ENCODE results near the gene DNAJC5.

The DNAJC5 gene

DNA sequence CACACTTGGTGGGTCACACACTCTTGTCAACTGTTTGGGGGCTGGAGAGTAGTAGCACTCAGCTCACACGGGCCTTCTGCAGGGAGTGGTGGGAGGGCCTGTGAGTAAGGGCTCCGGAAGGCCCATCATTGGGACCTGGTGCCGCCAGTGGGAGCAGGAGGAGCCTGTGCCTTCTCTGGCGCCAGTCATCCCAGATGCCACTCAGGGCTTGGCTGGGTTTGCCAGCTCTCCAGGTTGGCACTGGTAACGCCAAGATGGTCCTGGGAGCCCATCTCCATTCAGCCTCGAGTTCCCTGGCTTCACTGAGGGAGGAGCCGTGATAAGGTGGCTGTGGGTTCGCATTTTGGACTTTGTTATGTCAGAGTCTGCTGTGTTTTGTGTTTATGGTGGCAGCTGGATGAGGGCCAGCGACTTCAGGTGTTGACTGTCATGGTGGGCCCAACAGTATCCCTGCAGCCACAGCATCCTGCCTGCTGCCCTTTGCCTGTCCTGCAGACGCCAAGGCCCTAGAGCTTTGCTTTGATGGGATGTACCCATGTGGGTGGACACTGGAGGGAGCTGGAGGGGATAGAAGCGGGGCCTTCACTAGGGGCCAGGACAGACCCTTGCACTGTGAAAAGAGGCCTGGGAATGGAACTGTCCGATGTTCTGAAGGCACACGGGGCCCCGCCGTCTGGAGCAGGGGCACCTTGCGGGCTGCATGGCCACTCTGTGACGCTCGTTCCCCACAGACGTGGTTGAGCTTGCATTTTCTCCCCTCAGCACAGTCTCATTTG is 13.3 kb upstream of the DNAJC5 start:
- Histone ChIP-seq H3K23ac (ENCODE audit: low read depth, low read length, poor library complexity) (no peak overlapping the region), H2AK5ac (ENCODE audit: low read depth, low read length) (no peak overlapping the region), H2BK5ac (ENCODE audit: low read length) (no peak overlapping the region), H3K9ac (ENCODE audit: low read depth, low read length, poor library complexity) (no peak overlapping the region), H2BK15ac (ENCODE audit: low read length) (no peak overlapping the region), H3K14ac (ENCODE audit: low read length) (no peak overlapping the region), H3K27ac (replicated peaks; ENCODE audit: low read length) (no peak overlapping the region), H3K27me3 (ENCODE audit: control insufficient read depth in 3 of 3, insufficient read depth in 3 of 3, low read depth in 1 of 3, low read length in 3 of 3) (no peaks in the 10 kb centered on the region), H3K79me1 (ENCODE audit: low read depth, low read length) (peaks cover 16% of the 10 kb centered on the region), H3K9me3 (replicated peaks in 1 of 2; ENCODE audit: control insufficient read depth in 2 of 2, insufficient read depth in 1 of 2, low read depth in 1 of 2, low read length in 2 of 2) (no peaks in the 10 kb centered on the region), H4K91ac (ENCODE audit: low read depth, low read length, poor library complexity) (no peak overlapping the region), H4K8ac (ENCODE audit: low read depth, low read length) (no peak overlapping the region), H3K36me3 (replicated peaks in 1 of 2; ENCODE audit: control insufficient read depth in 2 of 2, insufficient read depth in 2 of 2, low read length in 2 of 2) (peaks cover 34 to 73% of the 10 kb centered on the region in 2 donors), H3K4me2 (ENCODE audit: insufficient read depth, low read length, poor library complexity, severe bottlenecking) (no peak overlapping the region), H2BK12ac (ENCODE audit: low read length) (no peak overlapping the region), H3K4me3 (ENCODE audit: low read length in 2 of 2) (peak overlapping the region in 1 of 2 donors; percentile 63), H2AFZ (ENCODE audit: low read length) (no peak overlapping the region), H2BK120ac (ENCODE audit: low read depth, low read length) (no peak overlapping the region), H3K18ac (ENCODE audit: low read length) (no peak overlapping the region), H3K4ac (ENCODE audit: low read length) (no peak overlapping the region), H3K4me1 (ENCODE audit: control insufficient read depth in 2 of 2, insufficient read depth in 1 of 2, low read depth in 1 of 2, low read length in 2 of 2) (no peaks in the 10 kb centered on the region)
- no CpG with 5 or more reads among the region's 19 CpGs for WGBS, 2 donors (ENCODE audit: extremely low coverage in 2 of 2, insufficient read length in 2 of 2, insufficient replicate concordance in 1 of 2)
- no peak for DNase-seq (ENCODE audit: low spot score)

DNA sequence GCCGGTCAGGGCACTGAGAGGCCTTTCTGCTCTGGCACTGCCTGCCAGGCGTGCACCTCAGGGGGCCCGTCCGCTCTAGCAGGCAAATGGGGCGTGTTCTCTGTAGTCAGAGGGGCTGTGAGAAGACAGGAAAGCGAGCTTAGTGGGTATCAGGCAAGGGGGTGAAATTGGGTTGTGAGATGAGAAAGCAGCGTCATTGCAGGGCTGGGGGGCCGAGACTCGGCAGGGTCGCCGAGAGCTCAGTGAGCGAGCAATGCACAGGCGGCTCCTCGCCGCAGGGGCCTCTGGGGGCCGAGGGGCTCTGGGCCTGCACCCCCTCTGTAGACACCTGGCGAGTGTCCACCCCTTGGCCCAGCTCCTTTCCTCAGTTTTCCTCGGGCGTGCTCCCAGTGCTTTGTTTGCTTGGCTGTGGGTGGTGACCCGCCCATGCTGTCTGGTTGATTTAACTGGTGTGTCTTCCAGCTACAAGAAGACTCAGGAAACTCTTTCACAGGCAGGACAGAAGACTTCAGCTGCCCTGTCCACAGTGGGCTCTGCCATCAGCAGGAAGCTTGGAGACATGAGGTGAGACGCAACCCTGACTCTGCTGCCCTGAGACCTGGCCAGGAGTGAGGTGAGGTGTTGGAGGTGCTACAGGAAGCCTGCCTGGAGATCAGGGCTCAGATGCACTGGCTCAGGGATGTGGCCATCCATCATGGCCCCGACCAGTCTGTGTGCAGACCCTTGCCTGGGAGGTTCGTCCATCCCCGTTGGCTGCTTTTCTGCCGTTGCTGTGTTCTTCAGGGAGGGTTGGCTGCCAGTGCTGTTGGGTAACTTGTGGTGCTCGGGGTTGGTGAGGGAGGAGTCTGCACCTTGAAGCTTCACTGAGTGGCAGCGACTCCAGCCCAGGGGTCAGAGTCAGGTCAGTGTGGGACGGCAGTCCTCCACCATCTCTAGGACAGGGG is 12.4 kb upstream of the DNAJC5 start:
- Histone ChIP-seq H2BK5ac (ENCODE audit: low read length) (no peak overlapping the region), H3K4me3 (ENCODE audit: low read length in 2 of 2) (peak overlapping the region in 1 of 2 donors; percentile 63), H3K4ac (ENCODE audit: low read length) (no peak overlapping the region), H3K27ac (replicated peaks; ENCODE audit: low read length) (no peak overlapping the region), H3K9me3 (replicated peaks in 1 of 2; ENCODE audit: control insufficient read depth in 2 of 2, insufficient read depth in 1 of 2, low read depth in 1 of 2, low read length in 2 of 2) (no peaks in the 10 kb centered on the region), H4K8ac (ENCODE audit: low read depth, low read length) (no peak overlapping the region), H2AFZ (ENCODE audit: low read length) (no peak overlapping the region), H2AK5ac (ENCODE audit: low read depth, low read length) (no peak overlapping the region), H2BK12ac (ENCODE audit: low read length) (no peak overlapping the region), H3K23ac (ENCODE audit: low read depth, low read length, poor library complexity) (no peak overlapping the region), H4K91ac (ENCODE audit: low read depth, low read length, poor library complexity) (no peak overlapping the region), H3K27me3 (ENCODE audit: control insufficient read depth in 3 of 3, insufficient read depth in 3 of 3, low read depth in 1 of 3, low read length in 3 of 3) (no peaks in the 10 kb centered on the region), H3K79me1 (ENCODE audit: low read depth, low read length) (peaks cover 18% of the 10 kb centered on the region), H3K4me1 (ENCODE audit: control insufficient read depth in 2 of 2, insufficient read depth in 1 of 2, low read depth in 1 of 2, low read length in 2 of 2) (no peaks in the 10 kb centered on the region), H3K9ac (ENCODE audit: low read depth, low read length, poor library complexity) (peak overlapping the region; percentile 50), H3K18ac (ENCODE audit: low read length) (no peak overlapping the region), H3K14ac (ENCODE audit: low read length) (no peak overlapping the region), H3K36me3 (replicated peaks in 1 of 2; ENCODE audit: control insufficient read depth in 2 of 2, insufficient read depth in 2 of 2, low read length in 2 of 2) (peaks cover 34 to 75% of the 10 kb centered on the region in 2 donors), H2BK15ac (ENCODE audit: low read length) (no peak overlapping the region), H3K4me2 (ENCODE audit: insufficient read depth, low read length, poor library complexity, severe bottlenecking) (no peak overlapping the region), H2BK120ac (ENCODE audit: low read depth, low read length) (no peak overlapping the region)
- WGBS, 2 donors (ENCODE audit: extremely low coverage in 2 of 2, insufficient read length in 2 of 2, insufficient replicate concordance in 1 of 2): no CpG with 5 or more reads among the region's 28 CpGs
- no peak for DNase-seq (ENCODE audit: low spot score)

DNA sequence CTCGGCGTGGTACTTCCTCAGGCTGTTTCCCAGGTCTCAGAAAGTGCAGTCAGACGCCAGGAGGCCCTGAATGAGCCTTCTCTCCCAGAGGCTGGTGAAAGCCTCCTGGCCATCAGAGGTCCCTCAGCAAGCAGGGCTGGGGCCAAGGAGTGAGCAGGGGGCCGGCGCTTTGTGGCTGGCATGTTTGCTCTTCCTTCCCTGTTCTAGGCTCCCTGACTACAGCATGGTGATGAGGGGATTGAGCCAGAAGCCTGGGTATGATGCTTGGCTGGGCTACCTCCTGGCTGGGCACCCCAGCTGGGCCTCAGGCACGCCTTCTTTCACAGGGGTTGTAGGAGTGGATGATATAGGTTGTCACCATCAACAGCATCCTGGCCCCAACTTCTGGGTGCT is 11.7 kb upstream of the DNAJC5 start:
- Histone ChIP-seq H2AK5ac (ENCODE audit: low read depth, low read length) (no peak overlapping the region), H3K4me3 (ENCODE audit: low read length in 2 of 2) (no peak overlapping the region), H2BK120ac (ENCODE audit: low read depth, low read length) (no peak overlapping the region), H3K14ac (ENCODE audit: low read length) (no peak overlapping the region), H3K4ac (ENCODE audit: low read length) (no peak overlapping the region), H4K91ac (ENCODE audit: low read depth, low read length, poor library complexity) (no peak overlapping the region), H2BK12ac (ENCODE audit: low read length) (no peak overlapping the region), H2BK15ac (ENCODE audit: low read length) (no peak overlapping the region), H3K9me3 (replicated peaks in 1 of 2; ENCODE audit: control insufficient read depth in 2 of 2, insufficient read depth in 1 of 2, low read depth in 1 of 2, low read length in 2 of 2) (no peaks in the 10 kb centered on the region), H4K8ac (ENCODE audit: low read depth, low read length) (no peak overlapping the region), H3K4me2 (ENCODE audit: insufficient read depth, low read length, poor library complexity, severe bottlenecking) (no peak overlapping the region), H3K36me3 (replicated peaks in 1 of 2; ENCODE audit: control insufficient read depth in 2 of 2, insufficient read depth in 2 of 2, low read length in 2 of 2) (peaks cover 32 to 75% of the 10 kb centered on the region in 2 donors), H3K4me1 (ENCODE audit: control insufficient read depth in 2 of 2, insufficient read depth in 1 of 2, low read depth in 1 of 2, low read length in 2 of 2) (no peaks in the 10 kb centered on the region), H3K9ac (ENCODE audit: low read depth, low read length, poor library complexity) (no peak overlapping the region), H2BK5ac (ENCODE audit: low read length) (peak overlapping the region; percentile 22), H3K27me3 (ENCODE audit: control insufficient read depth in 3 of 3, insufficient read depth in 3 of 3, low read depth in 1 of 3, low read length in 3 of 3) (no peaks in the 10 kb centered on the region), H3K79me1 (ENCODE audit: low read depth, low read length) (peaks cover 14% of the 10 kb centered on the region), H3K18ac (ENCODE audit: low read length) (no peak overlapping the region), H3K27ac (replicated peaks; ENCODE audit: low read length) (no peak overlapping the region), H2AFZ (ENCODE audit: low read length) (no peak overlapping the region), H3K23ac (ENCODE audit: low read depth, low read length, poor library complexity) (no peak overlapping the region)
- DNase-seq (ENCODE audit: low spot score): no peak
- no CpG with 5 or more reads among the region's 6 CpGs for WGBS, 2 donors (ENCODE audit: extremely low coverage in 2 of 2, insufficient read length in 2 of 2, insufficient replicate concordance in 1 of 2)
